Measurements from ENCODE around the gene PLA2G5. TPM values are rescaled to one million over a fixed set of nuclear protein-coding genes. Genes with fewer than 3 reads are reported as not detected.

Gene PLA2G5
- total RNA-seq (2021) = not detected in 2 replicates
- not detected for Bru-seq, nascent RNA
- percentile 6 among the genes with signal in this experiment for BruChase-seq, experiment 1, labeled RNA remaining after a 2-hour chase
- not detected for BruChase-seq, experiment 2, labeled RNA remaining after a 6-hour chase
- long read RNA-seq = 0 reads

GRCh38 chr1:20069874-20070273, at the start of gene PLA2G5:
Gene PLA2G5 (plus strand): TSS chr1:20070194. CDS start chr1:20084831, 14,637 bp downstream.
- DNase-seq = no peak
- Histone ChIP-seq H3K36me3 (ENCODE audit: low read depth) (no peaks in the 10 kb centered on the region), H3K4me1 (replicated peaks; ENCODE audit: insufficient read depth) (no peaks in the 10 kb centered on the region), H3K27ac (no peak within 1 kb of the TSS), H3K9me2 (ENCODE audit: insufficient read depth) (no peaks in the 10 kb centered on the region), H4K20me1 (ENCODE audit: insufficient read depth) (no peaks in the 10 kb centered on the region), H3K9me3 (ENCODE audit: insufficient read depth, low read depth) (no peaks in the 10 kb centered on the region), H3F3A (ENCODE audit: insufficient read depth, low read depth) (no peaks in the 10 kb centered on the region), H3K27me3 (ENCODE audit: insufficient read depth, low read depth) (no peaks in the 10 kb centered on the region), H3K4me2 (no peak within 1 kb of the TSS), H3K4me3 (no peak within 1 kb of the TSS), H3K79me2 (ENCODE audit: low read depth) (no peaks in the 10 kb centered on the region), H2AFZ (no peak within 1 kb of the TSS)
- CTCF ChIA-PET = no interaction called here
- no TSS peak for BruUV-seq (replicated peaks)
- TF ChIP-seq CTCF (conservative IDR thresholded peaks at IDR 0.05) = no peak
- intact Hi-C loops (cut with micrococcal nuclease; ENCODE audit: unreplicated experiment) = no loop called here
- POLR2A ChIA-PET (ENCODE audit: unreplicated experiment) = interaction anchor here (0.6 kb wide), 1 partner anchor 11 kb away, joined by 3 read pairs; no protein-coding TSS in a partner anchor

GRCh38 chr1:20028125-20028524, 41.9 kb upstream of the PLA2G5 start:
- no TSS peak for BruUV-seq (replicated peaks)
- CTCF ChIA-PET = no interaction called here

GRCh38 chr1:20028726-20029125, 41.3 kb upstream of the PLA2G5 start:
- H3K4me1 ChIP-seq (replicated peaks; ENCODE audit: insufficient read depth) = no peaks in the 10 kb centered on the region
- no TSS peak for BruUV-seq (replicated peaks)
- H3K4me3 ChIP-seq = no peak overlapping the region
- no peak overlapping the region for H3K4me2 ChIP-seq
- TF ChIP-seq EZH2 (IDR thresholded peaks at IDR 0.05; ENCODE audit: low read depth) (no peak), CTCF (conservative IDR thresholded peaks at IDR 0.05) (no peak)
- H3F3A ChIP-seq (ENCODE audit: insufficient read depth, low read depth) = no peaks in the 10 kb centered on the region
- H3K27ac ChIP-seq = no peak overlapping the region
- no peaks in the 10 kb centered on the region for H4K20me1 ChIP-seq (ENCODE audit: insufficient read depth)
- no peaks in the 10 kb centered on the region for H3K27me3 ChIP-seq (ENCODE audit: insufficient read depth, low read depth)
- H3K9me3 ChIP-seq (ENCODE audit: insufficient read depth, low read depth) = no peaks in the 10 kb centered on the region
- ChIA-PET CTCF (no interaction called here), POLR2A (ENCODE audit: unreplicated experiment) (no interaction called here)
- no peak for DNase-seq
- no peaks in the 10 kb centered on the region for H3K79me2 ChIP-seq (ENCODE audit: low read depth)
- H3K9me2 ChIP-seq (ENCODE audit: insufficient read depth) = no peaks in the 10 kb centered on the region
- H3K36me3 ChIP-seq (ENCODE audit: low read depth) = no peaks in the 10 kb centered on the region
- intact Hi-C loops (cut with micrococcal nuclease; ENCODE audit: unreplicated experiment) = no loop called here
- no peak overlapping the region for H2AFZ ChIP-seq

More at GRCh38 chr1:20028125-20028524, 41.9 kb upstream of the PLA2G5 start:
- TF ChIP-seq EZH2 (IDR thresholded peaks at IDR 0.05; ENCODE audit: low read depth) (no peak), CTCF (conservative IDR thresholded peaks at IDR 0.05) (no peak)
- POLR2A ChIA-PET (ENCODE audit: unreplicated experiment) = no interaction called here
- Histone ChIP-seq H3K9me2 (ENCODE audit: insufficient read depth) (no peaks in the 10 kb centered on the region), H3K4me1 (replicated peaks; ENCODE audit: insufficient read depth) (no peaks in the 10 kb centered on the region), H3K4me2 (no peak overlapping the region), H3K9me3 (ENCODE audit: insufficient read depth, low read depth) (no peaks in the 10 kb centered on the region), H4K20me1 (ENCODE audit: insufficient read depth) (no peaks in the 10 kb centered on the region), H3K27me3 (ENCODE audit: insufficient read depth, low read depth) (no peaks in the 10 kb centered on the region), H3F3A (ENCODE audit: insufficient read depth, low read depth) (no peaks in the 10 kb centered on the region), H2AFZ (no peak overlapping the region), H3K27ac (no peak overlapping the region), H3K36me3 (ENCODE audit: low read depth) (no peaks in the 10 kb centered on the region), H3K79me2 (ENCODE audit: low read depth) (no peaks in the 10 kb centered on the region), H3K4me3 (no peak overlapping the region)
- intact Hi-C loops (cut with micrococcal nuclease; ENCODE audit: unreplicated experiment) = no loop called here
- no peak for DNase-seq

Data from PC-9 (cell line).